IMR-90 (cell line): Measurements from ENCODE around the gene LRRC9. TPM values are rescaled to one million over a fixed set of nuclear protein-coding genes. Genes with fewer than 3 reads are reported as not detected.
A peak's percentile ranks its signal among the peaks of the same experiment; 100 is the strongest.

ENCODE experiments used
- CEBPB ChIP-seq: IDR thresholded peaks from 2 replicates; pipeline ENCODE4 v1.6.1; 2012; ENCODE audit warnings: low read depth, low read length, improper control_type of control experiment
- MAZ ChIP-seq: IDR thresholded peaks from 2 replicates; pipeline ENCODE4 v1.6.1; 2012; ENCODE audit warnings: low read depth, mild to moderate bottlenecking, low read length, improper control_type of control experiment, moderate library complexity, borderline replicate concordance
- RAD21 ChIP-seq: IDR thresholded peaks from 2 replicates; pipeline ENCODE4 v1.6.1; 2012; ENCODE audit warnings: low read length, improper control_type of control experiment
- RCOR1 ChIP-seq: IDR thresholded peaks from 2 replicates; pipeline ENCODE4 v1.6.1; 2012; ENCODE audit warnings: mild to moderate bottlenecking, low read length, improper control_type of control experiment; ENCODE audit not compliant: insufficient replicate concordance
- polyA plus RNA-seq, 3 experiments: library from polyadenylated mRNA; depleted of rRNA; stranded (reverse); fragments of >200 nt; gene quantifications; 2 replicates each; pipeline ENCODE4 v1.2.3, GENCODE V29; 2012; ENCODE audit warnings: low replicate concordance in 1 of 3
- total RNA-seq: library from RNA; depleted of rRNA; stranded (reverse); fragments of >200 nt; gene quantifications from 2 replicates; pipeline ENCODE4 v1.2.3, GENCODE V29; 2012

LRRC9 gene
- total and polyA plus RNA-seq, 2 of the 4 experiments (the other 2 are of a cell fraction): not detected

DNA sequence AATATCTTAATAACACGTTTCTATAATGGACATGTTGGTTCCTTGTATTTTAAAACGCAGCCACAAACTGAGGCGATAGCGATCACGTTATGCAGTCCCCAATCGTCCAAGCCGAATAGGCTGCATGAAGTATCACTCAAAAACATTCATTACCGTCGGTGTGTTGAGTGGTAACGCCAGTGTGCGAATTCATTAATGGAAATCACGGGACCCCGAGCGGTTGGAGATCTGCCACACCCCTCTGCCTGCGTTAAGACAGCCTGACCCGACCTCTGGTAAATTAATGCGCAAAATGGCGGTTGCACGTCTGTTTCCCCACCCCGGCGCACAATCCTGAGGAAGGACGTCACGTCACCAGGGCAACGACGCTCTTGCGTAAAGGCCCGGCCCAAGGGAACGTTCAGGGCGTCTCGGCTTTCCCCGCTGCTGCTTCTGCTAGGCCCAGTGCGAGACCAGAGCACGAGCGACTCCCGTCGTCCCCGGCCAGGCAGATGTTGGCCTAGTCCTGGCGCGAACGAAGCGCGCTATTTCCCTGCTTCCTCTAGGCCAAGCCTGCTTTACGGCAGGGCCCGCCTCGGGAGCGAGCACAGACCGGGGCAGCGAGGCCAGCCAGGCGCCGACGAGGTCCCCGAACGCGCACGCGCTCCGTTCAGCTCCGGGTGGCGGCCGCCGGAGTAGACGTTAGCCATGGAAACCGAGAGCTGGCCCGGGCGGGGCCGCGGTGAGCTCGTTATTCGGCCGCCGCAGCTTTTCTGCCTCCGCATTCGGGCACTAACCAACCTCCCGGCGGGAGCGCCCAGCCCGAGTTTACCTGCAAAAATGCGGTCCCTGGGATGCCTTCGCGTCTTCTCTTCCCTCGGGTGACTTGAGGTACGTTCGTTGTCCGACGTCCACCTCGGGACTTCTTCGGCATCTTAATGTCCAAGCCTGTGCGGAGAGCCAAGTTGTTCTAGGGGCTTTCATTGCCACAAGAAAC is 171.9 kb downstream of the LRRC9 start, which contains the start of gene PCNX4 (continued):
- TF ChIP-seq RCOR1 (no peak), CEBPB (peak; percentile 99), MAZ (peak; percentile 70; the same call in 1 of the 2 replicates), RAD21 (no peak)
